ENCODE results near the gene RANBP3L. TPM values are rescaled to one million over a fixed set of nuclear protein-coding genes. Genes with fewer than 3 reads are reported as not detected.

RANBP3L gene
- total RNA-seq, 1 donor from 2014 or later, result not detected

DNA sequence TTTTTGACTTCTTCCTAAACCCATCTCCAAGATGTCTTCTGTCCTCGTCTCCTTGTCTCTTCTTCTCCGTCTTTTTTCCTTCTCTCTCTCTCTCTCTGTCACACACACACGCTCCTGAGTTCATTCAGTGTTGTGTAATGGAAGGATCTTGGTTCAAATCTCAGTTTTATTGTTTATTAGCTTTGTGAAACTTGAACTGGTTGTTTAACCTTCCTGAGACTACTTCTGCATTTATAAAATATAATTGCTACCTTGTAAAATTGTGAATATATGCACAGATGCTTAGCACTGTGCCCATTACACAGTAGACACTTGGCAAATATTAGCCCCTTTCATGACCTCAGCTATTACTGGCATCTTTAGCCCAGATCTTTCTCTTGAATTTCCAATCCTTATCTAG, 57.6 kb downstream of the RANBP3L start:
- intact Hi-C loops (cut with micrococcal nuclease), result loop anchor here (5.0 kb wide), 1 partner anchor 1128 kb away; the partner anchor contains the start of gene NUP155

DNA sequence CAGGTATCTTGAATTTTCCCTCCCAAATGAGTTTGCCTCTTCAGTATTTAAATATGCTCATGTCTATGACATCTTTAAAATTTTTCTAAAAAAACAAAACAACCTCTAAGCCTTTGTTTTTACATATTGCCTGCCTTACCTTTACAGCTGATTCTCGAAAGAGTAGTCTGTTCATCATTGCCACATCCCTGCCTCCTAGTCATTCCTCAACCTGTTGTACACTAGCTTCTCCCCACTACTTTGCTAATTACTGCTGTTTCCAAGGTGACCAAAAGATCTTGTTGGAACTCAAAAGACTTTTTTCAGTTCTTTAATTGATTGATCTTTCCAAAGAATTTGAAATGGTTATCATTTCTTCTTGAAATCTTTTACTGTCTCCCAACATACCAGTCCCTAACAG, 58.0 kb downstream of the RANBP3L start:
- intact Hi-C loops (cut with micrococcal nuclease), result loop anchor here (2.0 to 5.0 kb wide), 2 partner anchors 21 to 1129 kb away; partner anchors contain the start of gene NUP155

DNA sequence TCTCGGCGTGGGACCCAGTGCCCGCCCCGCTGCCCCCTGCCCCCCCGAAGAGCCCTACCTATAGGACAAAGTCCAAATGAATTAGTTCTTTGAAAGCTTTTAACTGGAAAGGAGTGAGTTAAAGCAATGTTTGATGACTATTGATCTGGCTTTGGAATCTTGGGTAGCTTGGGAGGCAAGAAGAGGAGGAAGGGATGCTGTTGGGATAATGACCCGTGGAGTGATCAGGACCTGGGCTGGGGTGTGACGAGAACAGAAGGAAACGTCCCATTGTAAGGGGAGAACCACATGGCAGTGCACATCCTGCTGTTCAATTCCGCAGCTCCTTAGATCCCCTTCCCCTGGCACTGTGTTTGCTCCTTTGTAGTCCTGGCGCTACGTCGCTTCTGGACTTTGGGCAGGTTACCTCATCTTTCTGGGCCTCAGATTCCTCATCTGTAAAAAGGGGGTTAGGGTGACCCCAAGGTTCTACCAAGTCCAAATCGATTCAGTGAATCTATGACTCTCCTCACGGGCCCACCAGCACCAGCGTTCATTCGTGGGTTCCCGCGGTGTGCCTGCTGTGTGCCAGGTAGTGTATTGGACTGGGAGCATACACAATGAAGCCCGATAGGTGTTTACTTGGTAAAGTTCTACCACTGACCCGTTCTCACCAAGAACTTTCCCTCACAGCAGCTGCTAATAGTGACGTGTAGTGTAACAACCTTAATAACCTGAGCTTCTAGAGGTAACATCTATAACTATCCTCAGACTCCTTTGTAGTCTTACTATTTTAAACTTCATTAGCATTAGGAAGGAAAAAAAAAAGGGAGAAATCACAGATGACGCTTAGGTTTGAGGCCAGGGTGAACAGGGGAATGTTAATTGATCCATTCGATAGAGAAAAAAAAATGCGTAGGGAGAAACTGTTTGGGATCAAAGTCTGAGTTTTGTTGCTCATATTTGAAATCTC, 58.9 kb downstream of the RANBP3L start:
- intact Hi-C loops (cut with micrococcal nuclease), result loop anchor here (1.0 to 5.0 kb wide), 5 partner anchors 22 to 1328 kb away; partner anchors contain the start of genes BRIX1, LMBRD2, NUP155 and RAD1

DNA sequence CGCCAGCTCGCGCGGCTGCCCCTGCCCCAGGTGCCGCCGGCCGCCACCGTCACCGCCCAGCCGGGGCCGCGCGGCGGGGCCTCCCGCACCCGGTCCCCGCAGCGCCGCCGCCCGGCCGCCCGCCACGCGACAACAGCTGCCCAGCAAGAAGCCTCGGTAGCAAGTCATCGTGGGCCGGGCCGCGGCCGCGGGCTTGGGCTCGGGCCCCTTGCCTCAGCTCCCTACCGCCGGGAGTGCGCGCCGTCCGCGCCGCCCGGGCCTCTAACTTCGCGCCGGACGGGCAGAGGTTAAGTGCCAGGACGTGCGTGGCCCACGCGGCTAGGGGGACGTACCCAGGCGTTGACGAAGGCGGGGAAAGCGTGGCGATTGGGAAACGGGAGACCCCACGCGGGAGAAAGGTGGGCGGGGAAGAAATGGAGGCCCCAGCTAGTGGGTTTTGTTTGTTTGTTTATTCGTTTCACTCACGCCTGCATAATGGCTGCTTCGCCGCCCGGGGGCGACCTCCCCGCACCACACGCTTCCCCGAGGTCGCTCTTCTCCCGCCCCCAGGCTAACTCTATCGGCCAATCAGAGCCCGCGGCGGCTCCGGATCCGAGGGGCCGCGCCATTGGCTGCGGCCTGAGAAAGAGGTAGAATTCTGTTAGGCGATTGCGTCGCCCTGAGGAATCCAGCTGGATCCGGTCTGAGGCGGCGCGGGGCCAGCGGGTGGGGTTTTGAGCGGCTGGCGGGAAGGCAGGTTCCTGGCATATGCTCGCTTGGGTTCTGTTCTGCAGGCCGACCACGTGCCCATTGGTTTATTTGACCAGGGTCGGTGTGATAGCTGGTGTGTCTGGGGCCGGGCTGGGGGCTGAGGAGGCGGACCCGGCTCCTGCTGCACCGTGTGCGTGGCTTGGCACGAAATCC, 59.8 kb downstream of the RANBP3L start, which contains the start of gene NADK2:
TSS of gene NADK2 (minus strand) at position 295 of the 903 bp plus-strand sequence. CDS start at position 168, 127 bp downstream.
- intact Hi-C loops (cut with micrococcal nuclease), result loop anchor here (1.0 to 5.0 kb wide), 7 partner anchors 23 to 1327 kb away; partner anchors contain the start of genes BRIX1, LMBRD2, NUP155 and RAD1

DNA sequence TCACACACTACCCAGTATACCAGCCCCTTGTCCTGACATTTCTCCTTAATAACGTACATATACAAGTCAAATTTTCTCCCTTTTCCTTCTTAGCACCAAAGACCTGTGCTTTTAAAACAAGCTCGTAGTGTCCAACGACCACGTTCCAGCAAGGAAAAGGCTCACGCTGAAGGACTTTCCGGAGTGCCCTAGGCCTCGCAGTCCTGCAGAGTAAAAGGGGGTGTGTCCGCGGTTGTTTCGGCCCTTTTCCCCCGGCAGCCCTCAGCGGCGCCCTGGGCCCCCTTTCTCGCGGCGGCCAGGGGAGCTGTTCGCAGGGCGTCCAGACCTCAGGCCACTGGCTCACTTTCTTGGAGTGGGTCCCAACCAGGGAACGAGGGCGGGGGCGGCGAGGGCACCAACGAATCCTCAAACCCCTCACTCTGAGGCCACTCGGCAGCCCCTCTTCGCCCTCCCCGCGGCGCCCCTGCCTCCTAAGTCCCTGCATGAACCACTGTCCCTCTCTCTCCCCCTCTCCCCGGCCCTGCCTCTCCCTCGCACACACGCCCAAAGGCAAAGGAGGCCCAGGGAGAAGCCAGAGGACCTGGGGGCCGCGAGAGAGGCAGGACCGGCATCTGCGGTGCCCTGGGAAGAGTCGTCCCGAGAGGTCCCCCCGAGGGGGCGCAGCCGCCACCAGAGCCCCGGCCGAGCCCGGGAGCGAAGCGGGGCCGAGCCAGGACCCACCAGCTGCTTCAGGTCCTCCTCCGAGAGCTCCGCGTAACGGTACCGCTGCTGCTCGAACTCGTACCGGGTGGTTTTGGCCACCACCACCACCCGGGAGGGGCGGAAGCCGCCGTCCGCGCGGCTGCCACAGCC, 60.7 kb downstream of the RANBP3L start:
- intact Hi-C loops (cut with micrococcal nuclease), result loop anchor here (2.0 to 5.0 kb wide), 3 partner anchors 162 to 1131 kb away; partner anchors contain the start of gene NUP155

DNA sequence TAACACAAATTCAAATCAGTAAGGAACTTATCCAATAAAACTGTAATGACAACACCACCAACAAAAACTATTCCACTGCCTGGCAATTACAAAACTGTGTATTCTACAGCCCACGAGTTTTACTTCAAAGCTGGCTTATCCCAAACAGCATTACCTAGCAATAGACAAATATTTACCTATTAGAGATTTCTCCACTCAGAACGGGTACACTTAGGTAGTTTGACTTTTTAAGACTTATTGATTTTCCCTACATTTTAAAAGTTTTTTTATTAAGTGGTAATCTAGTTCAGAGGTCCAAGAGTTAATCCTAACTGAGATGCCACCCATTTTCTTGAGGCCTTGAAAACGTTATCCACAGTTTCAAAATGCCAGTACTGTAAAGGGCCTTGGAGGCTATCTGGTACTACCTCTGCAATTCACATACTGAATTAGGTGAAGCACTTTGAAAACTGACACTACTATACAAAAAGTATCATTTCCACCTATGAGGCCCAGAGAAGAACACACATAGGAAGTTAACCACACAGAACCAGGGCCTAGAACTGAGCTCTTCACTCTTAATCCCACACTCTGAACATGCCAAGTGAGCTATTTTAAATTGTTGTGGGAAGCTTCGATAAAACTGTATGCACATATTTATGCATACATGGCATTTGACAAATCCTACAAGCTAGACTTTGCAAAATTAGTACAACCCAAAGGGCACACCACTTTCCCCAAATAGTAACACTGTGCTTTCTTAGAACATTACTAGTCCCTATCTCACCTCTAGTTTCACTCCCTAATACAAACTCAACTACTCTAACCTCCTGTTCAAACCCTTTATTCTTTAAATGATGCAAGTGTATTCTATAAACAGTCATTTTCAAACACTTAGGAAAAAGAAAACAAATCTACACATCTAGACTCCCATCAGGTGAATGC, 62.1 kb downstream of the RANBP3L start:
- intact Hi-C loops (cut with micrococcal nuclease), result loop anchor here (2.0 to 5.0 kb wide), 3 partner anchors 161 to 1133 kb away; partner anchors contain the start of gene NUP155

DNA sequence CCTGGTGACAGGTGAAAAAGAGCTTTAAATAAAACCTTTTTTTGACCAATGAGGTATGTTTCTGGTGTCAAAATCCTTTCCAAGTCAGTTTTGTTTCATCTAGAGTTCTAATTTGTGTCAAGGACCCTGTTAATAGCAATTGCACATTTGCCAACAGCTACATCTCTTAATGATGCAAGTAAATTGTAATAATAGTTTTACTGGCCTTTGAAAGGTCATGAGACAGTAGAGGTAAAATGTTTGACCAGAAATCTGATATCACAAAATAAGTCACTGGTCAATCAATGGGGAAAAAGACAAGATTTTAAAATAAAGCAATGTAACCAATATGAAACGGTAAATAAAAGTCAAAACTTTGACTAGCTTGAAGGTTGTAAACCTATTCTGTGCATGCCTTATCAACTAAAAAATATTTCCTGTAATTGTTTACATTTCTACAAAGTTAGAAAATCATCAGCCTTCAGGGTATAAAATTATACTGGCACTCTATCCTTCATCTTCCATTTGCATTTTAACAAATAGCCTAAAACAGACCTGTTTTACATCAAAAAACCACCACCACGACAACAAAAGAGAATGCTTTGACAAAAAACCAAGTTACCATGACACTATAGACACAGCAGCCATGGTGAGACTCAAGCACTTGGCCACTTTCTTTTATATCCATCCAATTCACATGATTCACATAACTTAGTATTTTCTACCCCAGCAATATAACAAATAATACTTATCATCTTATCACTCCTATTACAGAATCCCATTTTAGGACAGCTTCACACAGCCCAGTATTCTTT, 63.0 kb downstream of the RANBP3L start:
- intact Hi-C loops (cut with micrococcal nuclease), result no loop called here

DNA sequence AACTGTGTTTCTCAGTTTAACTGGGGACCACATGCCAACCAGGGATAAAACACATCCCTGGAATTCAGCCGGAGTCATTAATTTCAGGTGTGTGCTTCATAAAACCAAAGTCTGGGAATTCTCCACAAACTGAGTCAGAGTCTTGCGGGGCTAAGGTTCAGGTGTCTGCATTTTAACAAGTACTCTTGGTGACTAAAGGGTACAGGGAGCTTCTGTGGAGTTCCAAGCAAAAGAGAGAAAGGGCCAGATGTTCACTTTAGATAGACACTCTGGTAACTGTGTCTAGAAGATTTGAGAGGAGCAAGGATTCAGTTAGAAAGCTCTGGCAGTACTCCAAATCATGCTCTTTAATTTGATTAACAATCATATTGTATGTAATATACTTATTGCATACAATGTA, 64.0 kb downstream of the RANBP3L start:
- intact Hi-C loops (cut with micrococcal nuclease), result no loop called here

DNA sequence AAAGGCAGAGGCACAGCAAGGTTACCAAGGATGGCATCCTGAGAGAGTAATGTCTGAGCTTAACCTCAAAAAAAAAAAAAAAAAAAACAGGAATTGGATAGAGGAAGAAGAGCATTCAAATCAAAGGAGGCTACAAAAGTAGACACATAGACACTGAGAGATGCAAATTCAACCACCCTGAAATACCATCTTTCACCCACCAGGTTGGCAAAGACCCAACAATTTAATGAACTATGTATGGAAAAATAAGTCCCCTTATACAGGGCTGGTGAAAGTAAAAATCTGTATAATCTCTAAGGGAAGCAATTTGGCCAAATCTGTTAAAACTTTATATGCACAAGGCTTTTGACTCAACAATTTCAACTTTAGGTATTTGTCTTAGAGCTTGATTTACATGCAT, 64.9 kb downstream of the RANBP3L start:
- intact Hi-C loops (cut with micrococcal nuclease), result no loop called here

DNA sequence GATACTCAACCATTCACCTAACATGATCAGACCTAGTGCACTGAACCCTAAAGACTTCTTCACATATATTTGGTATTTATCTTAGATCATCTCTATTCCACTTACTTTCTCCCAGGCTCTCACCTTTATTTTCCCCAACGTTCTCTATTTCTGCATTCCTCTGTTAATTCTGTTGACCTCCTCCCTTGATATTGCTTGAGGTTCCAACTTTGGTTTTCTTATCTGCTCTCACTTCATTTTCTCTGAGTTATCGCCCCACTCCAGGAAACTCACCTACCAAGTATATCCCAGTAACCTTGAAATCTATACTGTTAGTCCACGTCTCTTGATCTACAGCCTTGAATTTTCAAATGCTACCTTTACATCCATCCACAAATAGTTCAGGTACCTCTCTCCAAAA, 69.2 kb downstream of the RANBP3L start:
- intact Hi-C loops (cut with micrococcal nuclease), result no loop called here

DNA sequence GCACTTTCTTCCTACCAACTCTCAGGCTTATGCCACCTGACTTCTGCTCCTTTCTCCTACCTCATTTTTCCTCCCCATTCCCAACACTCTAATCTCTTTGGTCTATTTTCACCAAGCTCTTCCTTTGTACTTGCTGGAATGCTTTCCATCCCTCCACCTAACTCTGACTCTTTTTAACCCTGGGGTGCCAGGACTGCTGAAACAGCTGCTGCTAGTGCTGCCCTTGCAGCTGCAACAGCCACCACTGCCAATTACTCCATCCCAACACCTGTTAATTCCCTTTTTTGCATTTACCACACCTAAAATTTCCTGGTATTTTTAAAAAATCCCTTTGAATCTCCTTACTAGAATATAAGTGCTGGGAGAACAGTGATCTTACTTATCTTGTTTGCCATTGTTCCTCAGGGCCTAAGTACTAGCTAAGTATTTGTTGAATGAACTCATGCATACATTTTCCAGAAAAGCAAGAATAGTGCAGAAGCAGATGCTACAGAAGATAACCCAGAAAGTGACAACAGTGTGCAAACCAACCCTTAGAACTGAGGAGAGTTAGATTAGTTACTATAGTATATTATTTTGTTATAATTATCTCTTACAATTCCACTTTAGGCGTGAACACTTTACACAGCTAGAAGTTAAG, 71.4 kb downstream of the RANBP3L start:
- intact Hi-C loops (cut with micrococcal nuclease), result no loop called here

DNA sequence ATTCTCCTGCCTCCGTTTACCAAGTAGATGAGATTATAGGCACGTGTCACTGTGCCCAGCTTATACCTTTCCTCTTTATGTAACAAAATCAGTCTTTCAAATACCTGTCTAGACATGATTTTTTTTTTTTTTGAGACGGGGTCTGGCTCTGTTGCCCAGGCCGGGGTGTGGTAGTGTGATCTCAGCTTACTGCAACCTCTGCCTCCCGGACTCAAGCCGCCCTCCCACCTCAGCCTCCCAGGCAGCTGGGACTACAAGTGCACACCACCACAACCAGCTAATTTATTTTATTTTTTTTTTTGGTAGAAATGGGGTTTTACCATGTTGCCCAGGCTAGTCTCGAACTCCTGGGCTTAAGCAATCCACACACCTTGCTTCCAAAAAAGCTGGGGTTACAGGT, 73.2 kb downstream of the RANBP3L start:
- intact Hi-C loops (cut with micrococcal nuclease), result no loop called here

DNA sequence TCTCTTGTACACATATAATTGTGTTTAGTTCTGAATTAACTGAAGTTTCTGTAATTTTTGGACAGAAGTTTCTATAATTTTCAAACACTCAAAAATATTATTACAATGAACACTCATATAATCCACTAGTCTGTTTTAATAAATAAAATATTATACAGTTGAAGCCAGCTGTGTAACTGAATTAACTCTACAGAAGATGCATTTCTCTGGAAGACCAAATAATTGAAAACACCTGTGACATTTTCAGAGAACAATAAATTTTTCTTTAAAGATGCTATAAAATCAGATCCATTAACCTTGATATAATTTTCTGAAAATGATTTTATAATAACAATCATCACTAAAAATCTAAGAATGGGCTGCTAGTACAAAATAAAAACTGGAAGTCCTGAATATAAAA, 74.7 kb downstream of the RANBP3L start:
- intact Hi-C loops (cut with micrococcal nuclease), result no loop called here

DNA sequence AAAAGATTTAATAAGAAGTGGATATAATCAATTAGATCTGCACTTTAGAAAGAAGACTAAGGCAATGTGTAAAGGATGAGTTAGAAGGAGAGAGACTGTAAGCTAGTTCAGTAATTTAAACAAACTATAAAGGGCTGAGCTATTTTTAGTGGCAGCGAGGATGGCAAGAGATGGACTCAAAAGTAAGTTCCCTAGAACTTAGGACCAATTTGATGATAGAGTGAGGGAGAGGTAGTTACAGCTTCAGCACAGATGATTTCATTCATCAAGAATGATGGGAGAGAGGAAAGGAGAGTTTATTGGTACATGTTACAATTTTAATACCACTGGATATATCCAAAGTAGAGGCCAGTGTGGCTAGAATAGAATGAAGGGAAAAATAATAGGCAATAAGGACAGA, 79.1 kb downstream of the RANBP3L start:
- intact Hi-C loops (cut with micrococcal nuclease), result no loop called here

DNA sequence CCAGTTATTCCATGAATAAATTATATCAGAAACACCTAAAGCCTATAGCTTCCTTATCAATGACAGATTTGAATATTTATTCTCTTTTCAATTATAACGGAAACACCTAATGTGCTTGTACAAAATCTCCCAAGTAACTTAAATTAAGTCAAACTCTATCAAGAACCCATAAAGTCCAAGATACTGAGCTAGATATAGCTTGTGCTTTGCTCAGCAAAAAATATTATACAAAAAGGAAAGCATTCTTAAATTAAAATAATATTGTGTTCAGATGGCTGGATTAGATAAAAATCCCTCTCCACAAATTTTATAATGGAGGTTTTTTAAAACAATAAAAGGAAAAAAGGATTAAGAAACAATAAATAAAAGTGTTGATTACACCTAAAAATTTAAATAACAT, 83.7 kb downstream of the RANBP3L start:
- intact Hi-C loops (cut with micrococcal nuclease), result no loop called here

DNA sequence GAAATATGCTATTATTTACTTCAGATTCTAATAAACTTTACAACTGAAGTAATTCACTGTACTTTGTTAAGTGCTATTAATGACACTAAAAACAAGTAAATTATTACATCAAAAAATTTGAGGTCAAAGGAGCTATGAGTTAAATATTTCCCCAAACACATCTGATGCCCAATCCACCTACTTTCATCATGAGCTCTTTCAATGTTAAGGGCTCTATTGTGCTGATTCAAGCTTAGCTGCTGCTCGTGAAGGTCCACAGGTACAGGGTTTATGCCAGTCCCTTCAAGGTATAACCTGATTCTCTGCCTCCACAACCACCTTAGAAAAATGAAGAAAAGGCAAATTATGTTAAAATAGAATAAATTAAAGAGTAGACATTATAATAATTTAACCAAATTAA, 84.1 kb downstream of the RANBP3L start:
- intact Hi-C loops (cut with micrococcal nuclease), result no loop called here

DNA sequence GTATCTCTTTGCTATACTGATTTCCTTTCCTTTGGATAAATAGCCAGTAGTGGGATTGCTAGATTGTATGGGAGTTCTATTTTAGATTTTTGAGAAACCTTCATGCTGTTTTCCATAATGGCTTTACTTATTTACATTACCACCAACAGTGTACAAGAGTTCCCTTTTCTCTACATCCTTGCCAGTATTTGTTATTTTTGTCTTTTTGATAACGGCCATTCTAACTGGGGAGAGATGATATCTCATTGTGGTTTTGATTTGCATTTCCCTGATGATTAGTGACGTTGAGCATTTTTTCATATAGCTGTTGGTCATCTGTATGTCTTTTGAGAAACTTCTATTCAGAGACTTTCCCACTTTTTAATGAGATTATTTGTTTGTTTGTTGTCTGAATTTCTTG, 85.8 kb downstream of the RANBP3L start:
- intact Hi-C loops (cut with micrococcal nuclease), result no loop called here

DNA sequence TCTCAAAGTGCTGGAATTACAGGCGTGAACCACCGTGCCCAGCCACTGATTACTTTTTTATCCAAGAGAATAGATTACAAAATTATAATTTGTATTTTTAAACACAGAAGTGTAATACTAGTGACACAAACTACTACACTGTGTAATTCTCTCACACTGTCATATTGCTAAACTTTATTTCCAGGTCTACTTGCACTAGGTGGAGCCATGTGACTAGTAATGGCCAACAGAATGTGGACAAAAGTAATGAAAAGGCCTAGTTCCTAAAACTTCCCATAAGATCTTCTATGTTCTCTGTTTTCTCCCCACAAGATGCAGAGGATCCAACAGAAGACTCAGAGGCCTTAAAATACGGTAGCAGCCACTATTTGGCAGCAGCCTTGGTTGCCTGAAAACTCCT, 87.3 kb downstream of the RANBP3L start:
- intact Hi-C loops (cut with micrococcal nuclease), result no loop called here
